Activated CD8-positive, alpha-beta memory T cell treated with anti-CD3 and anti-CD28 coated beads, Interleukin-2, amount 10 ng/mL, durations not matched to agents 7 days and 5 days (primary cell): Measurements from ENCODE around the gene PTPRT. TPM values are rescaled to one million over a fixed set of nuclear protein-coding genes. Genes with fewer than 3 reads are reported as not detected.

Source experiments
- ATAC-seq: fragments of 150-1000 bp; cut with Tn5 transposase; one replicate; pipeline ENCODE4 v1.10.0; 2021; ENCODE audit warnings: moderate library complexity
- CTCF ChIA-PET: fragments of 350-600 bp; sonication (Branson Sonifier 250); formaldehyde crosslinking; loops from one replicate; lab custom pipeline; 2021; ENCODE audit warnings: antibody characterized with exemption; lab: Charles Lee
- DNase-seq: peaks from one replicate; pipeline ENCODE4 v3.0.0-alpha.2; 2020
- H3K27ac Mint-ChIP-seq: one replicate; pipeline ENCODE4 v1.8.0; 2021; ENCODE audit warnings: mild to moderate bottlenecking, mixed read lengths
- H3K27me3 Mint-ChIP-seq: one replicate; pipeline ENCODE4 v1.8.0; 2021; ENCODE audit warnings: mixed read lengths
- H3K36me3 Mint-ChIP-seq: one replicate; pipeline ENCODE4 v1.8.0; 2021; ENCODE audit warnings: mild to moderate bottlenecking, mixed read lengths
- H3K4me1 Mint-ChIP-seq: one replicate; pipeline ENCODE4 v1.8.0; 2021; ENCODE audit warnings: mixed read lengths
- H3K4me3 Mint-ChIP-seq: one replicate; pipeline ENCODE4 v1.8.0; 2021; ENCODE audit warnings: mild to moderate bottlenecking, moderate library complexity, mixed read lengths
- H3K9me3 Mint-ChIP-seq: one replicate; pipeline ENCODE4 v1.8.0; 2022; ENCODE audit warnings: low read depth, mixed read lengths
- total RNA-seq, 2 experiments: library from RNA; stranded (reverse); gene quantifications; one replicate each; pipeline ENCODE4 v1.2.3, GENCODE V29; 2021

PTPRT gene
- total RNA-seq, 2 experiments from 2014 or later, result not detected

- Mint-ChIP-seq H3K27ac (no peak overlapping the region), H3K4me3 (no peak overlapping the region), H3K9me3 (peaks cover 5% of the 10 kb centered on the region), H3K4me1 (no peaks in the 10 kb centered on the region), H3K27me3 (no peaks in the 10 kb centered on the region), H3K36me3 (no peaks in the 10 kb centered on the region)
- no peak for ATAC-seq
- CTCF ChIA-PET, result no interaction called here
- no peak for DNase-seq
These were observed 401.0 kb downstream of the PTPRT start for GRCh38 chr20:42788707-42789106.

DNA sequence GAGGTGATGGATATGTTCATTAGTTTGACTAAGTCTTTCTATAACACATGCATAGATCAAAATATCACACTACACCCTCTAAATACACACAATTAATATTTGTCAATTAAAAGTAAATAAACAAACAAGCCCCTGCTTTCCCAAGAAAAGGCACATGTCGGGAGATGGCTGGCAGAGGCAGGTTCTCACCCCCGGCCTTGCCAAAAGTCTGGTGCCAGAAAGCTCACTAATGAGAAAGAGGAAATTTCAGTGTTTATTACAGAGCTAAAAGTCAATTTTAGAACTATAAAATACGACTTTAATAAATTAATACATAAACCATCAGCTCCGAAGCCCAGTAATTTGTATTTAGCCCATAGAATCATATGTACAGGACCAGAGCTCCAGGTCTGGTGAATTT lies 404.7 kb downstream of the PTPRT start:
- CTCF ChIA-PET, result no interaction called here
- no peak for DNase-seq
- H3K27me3 Mint-ChIP-seq, result no peaks in the 10 kb centered on the region
- H3K9me3 Mint-ChIP-seq, result peaks cover 7% of the 10 kb centered on the region
- H3K4me3 Mint-ChIP-seq, result no peak overlapping the region
- H3K27ac Mint-ChIP-seq, result no peak overlapping the region
- no peaks in the 10 kb centered on the region for H3K4me1 Mint-ChIP-seq
- no peaks in the 10 kb centered on the region for H3K36me3 Mint-ChIP-seq
- ATAC-seq, result no peak

DNA sequence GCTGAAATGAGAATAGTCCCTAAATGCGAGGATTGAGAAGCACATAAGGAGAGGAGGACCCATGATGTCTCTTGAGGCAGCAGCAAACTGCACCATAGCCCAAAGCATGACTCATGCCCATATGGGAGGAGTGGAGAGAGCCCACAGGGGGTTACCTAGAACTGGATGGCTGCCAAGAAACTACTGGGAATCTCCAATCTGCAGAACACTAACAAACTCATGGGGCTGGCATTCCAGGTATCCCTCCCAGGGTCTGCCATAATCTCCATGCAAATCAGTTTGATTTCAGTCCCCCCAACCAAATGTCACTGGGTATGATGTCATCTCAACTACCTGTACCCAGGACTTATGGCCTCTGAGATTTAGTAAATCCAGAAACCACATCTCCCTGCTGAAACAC lies 410.5 kb downstream of the PTPRT start:
- H3K4me1 Mint-ChIP-seq, result no peaks in the 10 kb centered on the region
- H3K27ac Mint-ChIP-seq, result no peak overlapping the region
- H3K9me3 Mint-ChIP-seq, result peaks cover 9% of the 10 kb centered on the region
- CTCF ChIA-PET, result no interaction called here
- DNase-seq, result no peak
- H3K4me3 Mint-ChIP-seq, result no peak overlapping the region
- ATAC-seq, result no peak
- H3K27me3 Mint-ChIP-seq, result no peaks in the 10 kb centered on the region
- H3K36me3 Mint-ChIP-seq, result no peaks in the 10 kb centered on the region

DNA sequence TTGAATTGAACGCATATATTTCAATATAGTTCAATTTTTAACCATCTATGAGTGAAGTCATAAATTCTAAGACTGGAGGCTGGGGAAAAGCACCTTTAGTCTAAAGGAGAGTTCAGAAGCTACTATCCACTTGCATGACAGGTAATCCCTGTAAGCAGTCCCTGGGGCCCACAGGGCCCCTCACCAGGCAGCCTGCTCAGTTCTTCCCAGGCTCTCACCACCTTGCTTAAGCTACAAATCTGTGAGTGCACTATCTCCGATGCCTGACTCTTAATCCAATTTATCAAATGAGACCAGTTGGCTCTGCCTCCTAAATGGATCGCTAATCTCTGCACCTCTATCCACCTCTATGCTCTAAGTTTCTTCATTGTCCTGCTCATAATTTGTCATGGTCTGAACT lies 413.8 kb downstream of the PTPRT start:
- peaks cover 6% of the 10 kb centered on the region for H3K9me3 Mint-ChIP-seq
- DNase-seq, result no peak
- H3K4me3 Mint-ChIP-seq, result no peak overlapping the region
- CTCF ChIA-PET, result no interaction called here
- ATAC-seq, result no peak
- no peak overlapping the region for H3K27ac Mint-ChIP-seq
- no peaks in the 10 kb centered on the region for H3K36me3 Mint-ChIP-seq
- no peaks in the 10 kb centered on the region for H3K4me1 Mint-ChIP-seq
- H3K27me3 Mint-ChIP-seq, result no peaks in the 10 kb centered on the region

DNA sequence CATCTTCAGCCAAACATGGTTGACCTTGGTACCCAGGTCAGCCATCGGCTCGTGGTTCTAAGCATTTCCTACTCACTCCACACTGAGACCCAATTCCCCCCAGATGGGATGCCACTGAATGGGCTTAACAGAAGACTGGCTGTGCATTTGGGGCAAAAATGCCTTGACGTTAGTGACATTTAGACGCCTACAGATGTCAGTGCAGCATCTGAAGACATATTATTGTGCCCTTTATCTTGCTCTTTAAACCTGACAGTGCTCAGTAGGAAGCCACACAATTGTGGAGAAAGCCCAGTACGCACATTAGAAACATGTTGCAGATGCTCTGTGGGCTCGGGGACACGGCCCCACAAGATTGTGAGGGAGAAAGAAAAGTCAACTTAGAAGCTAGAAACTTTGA lies 414.7 kb downstream of the PTPRT start:
- H3K27me3 Mint-ChIP-seq, result no peaks in the 10 kb centered on the region
- no peaks in the 10 kb centered on the region for H3K36me3 Mint-ChIP-seq
- DNase-seq (no peak), ATAC-seq (no peak)
- H3K9me3 Mint-ChIP-seq, result peaks cover 6% of the 10 kb centered on the region
- no peak overlapping the region for H3K27ac Mint-ChIP-seq
- H3K4me3 Mint-ChIP-seq, result no peak overlapping the region
- no peaks in the 10 kb centered on the region for H3K4me1 Mint-ChIP-seq
- CTCF ChIA-PET, result no interaction called here

DNA sequence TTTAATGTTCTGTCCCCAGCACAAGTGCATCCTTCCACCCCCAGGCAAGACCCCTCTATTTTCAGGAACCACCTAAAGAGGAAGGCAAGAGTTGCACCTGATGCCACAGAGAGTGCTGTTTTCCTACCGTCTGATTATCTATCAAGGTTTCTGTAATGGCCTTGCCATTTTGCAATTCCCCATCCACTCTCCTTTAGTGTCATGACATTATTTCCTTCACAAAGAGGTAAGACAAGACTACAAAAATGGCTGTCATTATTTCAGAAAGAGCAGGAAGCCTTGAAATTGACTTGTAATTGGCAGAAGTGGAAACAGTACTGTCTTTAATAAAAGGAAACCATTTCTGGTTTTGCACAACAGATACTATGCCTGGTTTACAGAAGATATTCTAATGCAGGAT lies 426.7 kb downstream of the PTPRT start:
- H3K27ac Mint-ChIP-seq, result no peak overlapping the region
- H3K4me1 Mint-ChIP-seq, result no peaks in the 10 kb centered on the region
- DNase-seq, result no peak
- CTCF ChIA-PET, result no interaction called here
- H3K4me3 Mint-ChIP-seq, result no peak overlapping the region
- no peaks in the 10 kb centered on the region for H3K27me3 Mint-ChIP-seq
- ATAC-seq, result no peak
- peaks cover 2% of the 10 kb centered on the region for H3K9me3 Mint-ChIP-seq
- H3K36me3 Mint-ChIP-seq, result no peaks in the 10 kb centered on the region

DNA sequence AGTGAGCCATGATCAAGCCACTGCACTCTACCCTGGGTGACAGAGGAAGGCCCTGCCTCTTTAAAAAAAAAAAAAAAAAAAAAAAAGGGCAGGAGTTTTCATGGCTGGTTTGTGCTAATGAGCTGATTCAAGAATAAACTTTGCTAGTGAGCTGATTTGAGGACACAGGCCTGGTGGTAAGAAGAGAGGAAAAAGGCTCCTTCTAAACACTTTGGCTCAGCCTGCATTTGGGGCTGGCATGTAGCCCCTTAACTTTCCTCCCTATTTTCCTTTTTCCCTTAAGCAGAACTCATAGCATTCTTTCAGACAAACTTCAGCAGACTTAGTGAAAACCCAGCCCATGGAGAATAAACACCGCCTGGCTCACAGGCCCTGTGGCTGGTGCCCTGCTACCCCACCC lies 432.7 kb downstream of the PTPRT start:
- CTCF ChIA-PET, result no interaction called here
- no peak for ATAC-seq

GRCh38 chr20:42754706-42755105 lies 435.0 kb downstream of the PTPRT start:
- ATAC-seq (no peak), DNase-seq (no peak)
- Mint-ChIP-seq H3K27ac (no peak overlapping the region), H3K27me3 (no peaks in the 10 kb centered on the region), H3K4me3 (no peak overlapping the region), H3K9me3 (peaks cover 9% of the 10 kb centered on the region), H3K4me1 (no peaks in the 10 kb centered on the region), H3K36me3 (no peaks in the 10 kb centered on the region)
- CTCF ChIA-PET, result no interaction called here

More for the DNA sequence above, 432.7 kb downstream of the PTPRT start:
- Mint-ChIP-seq H3K4me3 (no peak overlapping the region), H3K27ac (no peak overlapping the region), H3K36me3 (no peaks in the 10 kb centered on the region), H3K9me3 (peaks cover 9% of the 10 kb centered on the region), H3K4me1 (no peaks in the 10 kb centered on the region), H3K27me3 (no peaks in the 10 kb centered on the region)
- DNase-seq, result no peak

DNA sequence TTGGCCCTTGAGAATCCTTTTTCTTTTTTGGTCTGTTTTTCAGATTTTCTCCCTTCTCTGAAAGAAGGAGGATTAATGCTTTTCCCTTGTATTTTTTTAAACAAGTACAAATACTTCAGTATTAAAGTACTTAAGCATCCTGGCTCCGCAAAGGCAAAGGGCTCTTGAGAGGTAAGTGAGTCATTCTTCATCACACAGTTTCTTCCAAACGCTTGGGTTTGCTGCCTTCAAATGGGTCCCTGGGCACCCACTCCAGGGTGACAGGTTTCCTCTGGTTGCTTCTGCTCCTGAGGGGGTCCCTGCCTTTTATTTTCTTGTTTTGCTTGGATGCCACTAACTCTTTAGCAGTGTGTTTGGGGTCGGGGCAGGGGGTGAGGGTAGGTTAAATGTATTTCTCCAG lies 437.1 kb downstream of the PTPRT start:
- Mint-ChIP-seq H3K36me3 (no peaks in the 10 kb centered on the region), H3K27me3 (no peaks in the 10 kb centered on the region), H3K4me1 (no peaks in the 10 kb centered on the region), H3K4me3 (no peak overlapping the region), H3K27ac (no peak overlapping the region), H3K9me3 (peaks cover 6% of the 10 kb centered on the region)
- ATAC-seq (no peak), DNase-seq (no peak)
- CTCF ChIA-PET, result no interaction called here

- Mint-ChIP-seq H3K4me3 (no peak overlapping the region), H3K4me1 (no peaks in the 10 kb centered on the region), H3K27me3 (no peaks in the 10 kb centered on the region), H3K36me3 (no peaks in the 10 kb centered on the region), H3K27ac (no peak overlapping the region), H3K9me3 (peaks cover 2% of the 10 kb centered on the region)
- DNase-seq (no peak), ATAC-seq (no peak)
- CTCF ChIA-PET, result no interaction called here
These were observed 440.1 kb downstream of the PTPRT start for GRCh38 chr20:42749556-42749955.

DNA sequence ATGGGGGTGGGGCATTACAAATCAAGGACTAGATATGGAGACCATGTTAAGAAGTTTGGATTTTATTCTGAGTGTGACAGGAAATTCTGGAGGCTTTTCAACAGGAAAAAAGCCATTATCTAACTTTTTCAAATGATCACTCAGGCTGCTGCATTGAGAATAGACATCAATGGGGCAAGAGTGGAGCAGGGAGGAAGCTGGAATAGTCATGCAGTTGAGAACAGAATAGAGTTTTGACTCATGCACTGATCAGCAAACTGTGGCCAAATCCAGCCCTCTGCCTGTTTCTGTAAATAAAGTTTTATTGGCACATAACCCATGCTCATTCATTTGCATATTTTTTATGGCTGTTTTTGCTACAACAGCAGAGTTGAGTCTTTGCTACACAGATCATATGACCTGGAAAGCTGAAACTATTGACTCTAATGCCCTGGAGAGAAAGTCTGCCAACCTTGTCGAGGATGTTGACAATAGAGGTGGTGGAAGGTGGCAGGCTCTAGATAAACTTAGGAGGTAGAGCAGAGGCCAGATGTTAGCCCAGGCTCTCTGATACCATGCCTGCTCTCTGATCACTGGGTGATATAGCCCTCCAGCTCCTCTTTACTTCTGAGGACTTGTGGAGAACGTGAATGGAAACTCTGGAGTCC lies 441.8 kb downstream of the PTPRT start:
- no peaks in the 10 kb centered on the region for H3K36me3 Mint-ChIP-seq
- no peak for ATAC-seq

GRCh38 chr20:42744756-42745465 lies 444.8 kb downstream of the PTPRT start:
- ATAC-seq (no peak), DNase-seq (no peak)
- no peaks in the 10 kb centered on the region for H3K36me3 Mint-ChIP-seq
- H3K9me3 Mint-ChIP-seq, result peaks cover 11% of the 10 kb centered on the region
- H3K27me3 Mint-ChIP-seq, result no peaks in the 10 kb centered on the region
- CTCF ChIA-PET, result no interaction called here
- no peak overlapping the region for H3K4me3 Mint-ChIP-seq
- H3K27ac Mint-ChIP-seq, result no peak overlapping the region
- H3K4me1 Mint-ChIP-seq, result no peaks in the 10 kb centered on the region

More for the DNA sequence above, 441.8 kb downstream of the PTPRT start:
- H3K27me3 Mint-ChIP-seq, result no peaks in the 10 kb centered on the region
- no peaks in the 10 kb centered on the region for H3K4me1 Mint-ChIP-seq
- CTCF ChIA-PET, result no interaction called here
- DNase-seq, result no peak
- peaks cover 6% of the 10 kb centered on the region for H3K9me3 Mint-ChIP-seq
- no peak overlapping the region for H3K4me3 Mint-ChIP-seq
- H3K27ac Mint-ChIP-seq, result no peak overlapping the region

- Mint-ChIP-seq H3K4me1 (no peaks in the 10 kb centered on the region), H3K9me3 (peaks cover 13% of the 10 kb centered on the region), H3K27me3 (no peaks in the 10 kb centered on the region), H3K36me3 (no peaks in the 10 kb centered on the region), H3K4me3 (no peak overlapping the region), H3K27ac (no peak overlapping the region)
- DNase-seq, result no peak
- CTCF ChIA-PET, result no interaction called here
- ATAC-seq, result no peak
These were observed 446.8 kb downstream of the PTPRT start for GRCh38 chr20:42742926-42743325.

- no peak overlapping the region for H3K27ac Mint-ChIP-seq
- H3K27me3 Mint-ChIP-seq, result no peaks in the 10 kb centered on the region
- H3K36me3 Mint-ChIP-seq, result no peaks in the 10 kb centered on the region
- H3K9me3 Mint-ChIP-seq, result peaks cover 16% of the 10 kb centered on the region
- no peak for DNase-seq
- H3K4me1 Mint-ChIP-seq, result no peaks in the 10 kb centered on the region
- no peak for ATAC-seq
- CTCF ChIA-PET, result no interaction called here
- H3K4me3 Mint-ChIP-seq, result no peak overlapping the region
These were observed 447.8 kb downstream of the PTPRT start for GRCh38 chr20:42741906-42742305.
